PFSK-1 (cell line): ENCODE data around the gene CCL19.

ENCODE experiments used
- FOXP2 ChIP-seq: optimal IDR thresholded peaks from 2 replicates; pipeline ENCODE3; 2011; ENCODE audit warnings: borderline replicate concordance, control low read depth, inconsistent platforms; ENCODE audit not compliant: insufficient read depth; ENCODE audit errors: extremely low read length, extremely low read depth
- POLR2AphosphoS5 ChIP-seq: IDR thresholded peaks from 2 replicates; pipeline ENCODE4 v1.6.1; 2012; ENCODE audit warnings: low read depth, mild to moderate bottlenecking, control low read depth, low read length, moderate library complexity
- SIN3A ChIP-seq: IDR thresholded peaks from 2 replicates; pipeline ENCODE4 v1.6.1; 2012; ENCODE audit warnings: mild to moderate bottlenecking, low read length, moderate library complexity, borderline replicate concordance; ENCODE audit not compliant: insufficient read depth
- TAF1 ChIP-seq: IDR thresholded peaks from 2 replicates; pipeline ENCODE4 v1.6.1; 2012; ENCODE audit warnings: low read length, control low read depth, borderline replicate concordance; ENCODE audit not compliant: insufficient read depth
- TF ChIP-seq, protein P1 (sequence below), 2 experiments: IDR thresholded peaks; 2 replicates each; pipeline versions ENCODE4 v1.6.1 to v1.8.0; 2011 to 2012; ENCODE audit warnings: low read depth in 2 of 2, low read length in 2 of 2, control low read depth in 1 of 2, inconsistent platforms in 1 of 2, mild to moderate bottlenecking in 1 of 2, moderate library complexity in 1 of 2; ENCODE audit not compliant: insufficient read depth in 1 of 2

Gene CCL19

DNA sequence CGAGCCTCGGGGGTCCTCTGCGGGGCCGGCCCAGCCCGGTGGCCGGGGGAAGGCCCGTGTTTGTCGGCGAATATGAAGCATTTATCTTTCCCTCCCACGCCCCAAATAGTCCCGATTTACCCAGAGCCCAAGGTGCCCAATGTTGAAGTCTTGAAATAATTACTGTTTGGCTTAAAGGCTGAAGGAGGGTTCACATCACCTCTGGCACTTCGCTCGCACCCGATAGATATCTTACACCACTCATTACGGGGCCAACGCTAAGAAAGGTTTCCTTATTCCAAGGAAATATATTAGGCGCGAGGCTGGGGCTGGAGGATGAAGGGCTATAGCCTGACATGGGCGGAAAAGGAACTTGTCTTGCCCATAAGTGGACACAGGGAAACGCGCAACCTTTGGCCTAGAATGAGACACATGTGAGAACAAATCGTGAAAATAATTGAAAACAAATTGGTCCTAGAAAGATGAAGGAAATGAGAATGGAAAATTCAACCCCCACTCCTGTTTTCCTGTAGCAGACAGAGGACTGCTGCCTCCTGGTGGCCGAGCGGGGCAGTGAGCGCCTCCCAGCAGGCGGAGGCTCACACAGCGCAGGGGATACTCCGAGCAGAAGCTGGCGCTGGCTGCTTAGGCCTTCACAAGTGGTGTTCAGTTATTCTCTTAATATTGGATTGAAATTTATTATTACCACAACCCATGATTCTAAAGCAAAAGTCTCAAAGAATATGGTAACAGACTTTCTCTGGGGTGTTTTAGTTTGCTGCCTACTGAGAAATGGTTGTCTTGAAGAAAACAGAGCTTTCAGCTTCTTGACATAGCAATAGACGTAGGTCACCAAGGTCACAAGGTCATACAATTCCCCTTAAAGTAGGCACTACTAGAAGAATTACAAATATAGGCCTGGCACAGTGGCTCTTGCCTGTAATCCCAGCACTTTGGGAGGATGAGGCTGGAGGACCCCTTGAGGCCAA lies 11.0 kb upstream of the CCL19 start:
- TF ChIP-seq SIN3A (no peak), TAF1 (no peak), POLR2AphosphoS5 (no peak), FOXP2 (peak; percentile 32)
- TF ChIP-seq, protein P1, sequence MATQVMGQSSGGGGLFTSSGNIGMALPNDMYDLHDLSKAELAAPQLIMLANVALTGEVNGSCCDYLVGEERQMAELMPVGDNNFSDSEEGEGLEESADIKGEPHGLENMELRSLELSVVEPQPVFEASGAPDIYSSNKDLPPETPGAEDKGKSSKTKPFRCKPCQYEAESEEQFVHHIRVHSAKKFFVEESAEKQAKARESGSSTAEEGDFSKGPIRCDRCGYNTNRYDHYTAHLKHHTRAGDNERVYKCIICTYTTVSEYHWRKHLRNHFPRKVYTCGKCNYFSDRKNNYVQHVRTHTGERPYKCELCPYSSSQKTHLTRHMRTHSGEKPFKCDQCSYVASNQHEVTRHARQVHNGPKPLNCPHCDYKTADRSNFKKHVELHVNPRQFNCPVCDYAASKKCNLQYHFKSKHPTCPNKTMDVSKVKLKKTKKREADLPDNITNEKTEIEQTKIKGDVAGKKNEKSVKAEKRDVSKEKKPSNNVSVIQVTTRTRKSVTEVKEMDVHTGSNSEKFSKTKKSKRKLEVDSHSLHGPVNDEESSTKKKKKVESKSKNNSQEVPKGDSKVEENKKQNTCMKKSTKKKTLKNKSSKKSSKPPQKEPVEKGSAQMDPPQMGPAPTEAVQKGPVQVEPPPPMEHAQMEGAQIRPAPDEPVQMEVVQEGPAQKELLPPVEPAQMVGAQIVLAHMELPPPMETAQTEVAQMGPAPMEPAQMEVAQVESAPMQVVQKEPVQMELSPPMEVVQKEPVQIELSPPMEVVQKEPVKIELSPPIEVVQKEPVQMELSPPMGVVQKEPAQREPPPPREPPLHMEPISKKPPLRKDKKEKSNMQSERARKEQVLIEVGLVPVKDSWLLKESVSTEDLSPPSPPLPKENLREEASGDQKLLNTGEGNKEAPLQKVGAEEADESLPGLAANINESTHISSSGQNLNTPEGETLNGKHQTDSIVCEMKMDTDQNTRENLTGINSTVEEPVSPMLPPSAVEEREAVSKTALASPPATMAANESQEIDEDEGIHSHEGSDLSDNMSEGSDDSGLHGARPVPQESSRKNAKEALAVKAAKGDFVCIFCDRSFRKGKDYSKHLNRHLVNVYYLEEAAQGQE (IDR thresholded peaks at IDR 0.05; ENCODE audit: insufficient read depth in 1 of 2, low read depth in 2 of 2, low read length in 2 of 2) = no peak

DNA sequence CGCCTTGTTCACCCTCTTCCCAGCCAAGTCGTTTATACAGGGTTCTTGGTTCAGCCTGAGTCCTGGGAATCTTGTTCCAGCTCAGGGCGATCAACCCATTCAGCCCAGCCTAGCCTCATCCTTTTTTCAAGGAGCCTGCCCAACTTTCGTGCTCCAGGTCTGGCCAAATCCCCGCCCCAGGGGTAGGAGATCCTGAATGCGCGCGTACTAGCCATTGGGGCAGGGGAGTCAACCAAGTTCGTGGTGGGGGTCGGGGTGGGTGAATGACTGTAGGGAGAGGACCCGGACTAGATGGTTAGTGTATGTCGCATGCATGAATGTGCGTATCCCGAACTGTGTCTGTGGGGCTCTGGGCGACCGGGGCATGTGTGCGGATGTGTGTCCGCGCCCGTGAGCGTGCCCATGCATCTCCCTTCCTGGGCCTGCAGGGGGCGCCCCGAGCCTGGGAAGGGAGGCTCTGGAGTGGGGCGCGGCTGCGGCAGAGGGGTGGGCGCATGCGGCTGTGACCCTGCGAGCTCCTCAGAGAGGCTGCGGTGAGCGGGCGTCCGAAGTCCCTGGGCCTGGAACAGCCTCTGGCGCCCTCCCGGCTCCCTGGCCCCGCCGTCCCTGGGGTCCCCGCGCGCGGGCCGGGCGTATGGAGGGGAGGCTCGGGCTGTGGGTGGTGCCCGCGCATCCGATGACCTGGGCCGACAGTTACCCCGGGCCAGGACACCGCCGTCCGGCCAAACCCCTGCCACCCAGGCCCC lies 10.1 kb upstream of the CCL19 start:
- TF ChIP-seq TAF1 = no peak
- TF ChIP-seq POLR2AphosphoS5 = no peak
- no peak for TF ChIP-seq FOXP2
- TF ChIP-seq, protein P1 (IDR thresholded peaks at IDR 0.05; ENCODE audit: insufficient read depth in 1 of 2, low read depth in 2 of 2, low read length in 2 of 2) = no peak

DNA sequence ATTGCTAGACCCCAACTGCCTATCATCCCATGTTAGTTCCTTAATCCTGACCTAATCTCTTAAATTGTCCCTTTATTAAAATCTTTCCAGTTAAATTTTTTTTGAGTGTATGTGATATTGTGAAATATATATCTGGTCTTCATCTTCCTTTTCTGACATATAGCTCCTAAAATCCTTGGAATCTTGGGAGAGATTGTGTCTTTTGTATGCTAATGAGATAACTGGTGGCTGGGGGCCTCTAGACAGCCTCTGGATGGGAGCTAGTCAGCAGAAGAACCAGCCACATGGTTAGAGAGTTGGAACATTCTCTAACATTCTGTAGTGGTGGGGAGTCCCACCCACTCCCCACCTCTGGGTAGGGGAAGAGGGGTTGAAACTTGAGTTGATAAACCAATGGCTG lies 3.7 kb upstream of the CCL19 start:
- TF ChIP-seq TAF1 = no peak
- TF ChIP-seq, protein P1 (IDR thresholded peaks at IDR 0.05; ENCODE audit: insufficient read depth in 1 of 2, low read depth in 2 of 2, low read length in 2 of 2) = no peak
- TF ChIP-seq SIN3A = no peak
- TF ChIP-seq FOXP2 = no peak
- no peak for TF ChIP-seq POLR2AphosphoS5

DNA sequence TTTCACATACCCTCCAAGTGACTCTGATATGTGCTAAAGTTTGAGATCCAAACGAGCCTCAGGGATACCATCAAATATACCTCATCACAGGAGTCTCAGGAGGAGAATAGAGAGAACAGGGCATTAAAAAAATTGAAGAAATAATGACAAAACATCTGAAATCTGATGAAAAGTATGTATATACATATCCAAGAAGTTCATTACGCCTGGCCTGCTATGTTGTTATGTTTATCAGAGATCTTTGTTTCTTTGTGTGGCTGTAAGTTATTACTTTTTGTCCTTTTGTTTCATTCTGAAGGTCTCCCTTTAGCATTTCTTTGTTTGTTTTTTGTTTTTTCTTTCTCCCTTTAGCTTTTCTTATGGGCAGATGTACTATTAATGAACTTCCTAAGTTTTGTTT lies 2.5 kb upstream of the CCL19 start:
- no peak for TF ChIP-seq FOXP2
- TF ChIP-seq, protein P1 (IDR thresholded peaks at IDR 0.05; ENCODE audit: insufficient read depth in 1 of 2, low read depth in 2 of 2, low read length in 2 of 2) = no peak
- no peak for TF ChIP-seq POLR2AphosphoS5
- no peak for TF ChIP-seq TAF1
- TF ChIP-seq SIN3A = no peak
